H1 (cell line): ENCODE measurements around the gene FAM219A. TPM values are rescaled to one million over a fixed set of nuclear protein-coding genes. Genes with fewer than 3 reads are reported as not detected.

ENCODE experiments used
- CTCF ChIA-PET: fragments of 300-600 bp; sonication (Branson Sonifier 250); formaldehyde crosslinking; loops from one replicate; lab custom pipeline; 2021; ENCODE audit not compliant: partially characterized antibody; lab: Charles Lee
- POLR2A ChIA-PET: fragments of 300-600 bp; sonication (Branson Sonifier 250); formaldehyde crosslinking; loops from one replicate; lab custom pipeline; 2021; ENCODE audit warnings: inconsistent platforms; ENCODE audit not compliant: partially characterized antibody; lab: Charles Lee
- DNase-seq, 2 experiments: peaks; one replicate each; pipeline versions ENCODE4 v3.0.0 to v3.0.0-alpha.2; 2010 to 2022; ENCODE audit warnings: low spot score in 2 of 2, low read depth in 1 of 2, mixed read lengths in 1 of 2
- FAIRE-seq: peaks from 2 replicates; lab custom pipeline; 2011; peaks lifted over from hg19 to GRCh38; lab: Jason Lieb, UNC
- H2AFZ ChIP-seq: 2 replicates; pipeline ENCODE4 v1.8.1; 2012; ENCODE audit warnings: low read length, inconsistent platforms
- H2AK5ac ChIP-seq: 2 replicates; pipeline ENCODE4 v1.6.1; 2013; ENCODE audit warnings: low read depth, low read length
- H2BK120ac ChIP-seq: replicated peaks from 2 replicates; pipeline ENCODE3; 2013; ENCODE audit warnings: low read depth, low read length, inconsistent platforms
- H2BK12ac ChIP-seq: 2 replicates; pipeline ENCODE4 v1.6.1; 2013; ENCODE audit warnings: low read depth, low read length
- H2BK15ac ChIP-seq: 2 replicates; pipeline ENCODE4 v1.6.1; 2013; ENCODE audit warnings: low read length
- H2BK20ac ChIP-seq: 2 replicates; pipeline ENCODE4 v1.6.1; 2013; ENCODE audit warnings: low read length
- H2BK5ac ChIP-seq: 2 replicates; pipeline ENCODE4 v1.6.1; 2013; ENCODE audit warnings: low read depth, low read length
- H3K14ac ChIP-seq: 2 replicates; pipeline ENCODE4 v1.6.1; 2013; ENCODE audit warnings: inconsistent platforms; ENCODE audit not compliant: insufficient read length
- H3K18ac ChIP-seq: 2 replicates; pipeline ENCODE4 v1.6.1; 2013; ENCODE audit warnings: low read length; ENCODE audit errors: extremely low read depth
- H3K23ac ChIP-seq: 2 replicates; pipeline ENCODE4 v1.6.1; 2013; ENCODE audit warnings: inconsistent platforms; ENCODE audit not compliant: insufficient read length
- H3K23me2 ChIP-seq: 2 replicates; pipeline ENCODE4 v1.6.1; 2013; ENCODE audit warnings: low read depth, low read length
- H3K27ac ChIP-seq: 2 replicates; pipeline ENCODE4 v1.6.1; 2011; ENCODE audit warnings: low read depth, low read length, inconsistent platforms
- H3K27me3 ChIP-seq, 4 experiments: replicated peaks in 1 of 4; 1 replicate in 1 of 4; 2 replicates in 3 of 4; pipeline versions ENCODE4 v1.6.1 to v1.8.1; 2011 to 2013; ENCODE audit warnings: low read length in 3 of 4, mild to moderate bottlenecking in 3 of 4, inconsistent platforms in 2 of 4, mixed read lengths in 2 of 4, moderate library complexity in 1 of 4; ENCODE audit not compliant: control insufficient read depth in 3 of 4, insufficient read depth in 3 of 4; ENCODE audit errors: extremely low read depth in 1 of 4
- H3K36me3 ChIP-seq, 4 experiments: 2 replicates each; pipeline versions ENCODE4 v1.6.1 to v1.8.1; 2011 to 2013; ENCODE audit warnings: mild to moderate bottlenecking in 4 of 4, low read length in 3 of 4, moderate library complexity in 2 of 4, control low read depth in 1 of 4, inconsistent platforms in 1 of 4; ENCODE audit not compliant: insufficient read depth in 4 of 4, control insufficient read depth in 2 of 4
- H3K4ac ChIP-seq: replicated peaks from 2 replicates; pipeline ENCODE3; 2013; ENCODE audit warnings: low read length, low read depth, mixed read lengths, inconsistent platforms; ENCODE audit not compliant: insufficient read length
- H3K4me1 ChIP-seq, 4 experiments: replicated peaks in 1 of 4; 1 replicate in 1 of 4; 2 replicates in 3 of 4; pipeline versions ENCODE4 v1.6.1 to v1.8.1; 2011 to 2013; ENCODE audit warnings: low read length in 3 of 4, inconsistent platforms in 2 of 4, mixed read lengths in 1 of 4; ENCODE audit not compliant: insufficient read depth in 4 of 4, control insufficient read depth in 3 of 4
- H3K4me2 ChIP-seq, 2 experiments: 2 replicates each; pipeline versions ENCODE4 v1.6.1 to v1.8.1; 2011 to 2013; ENCODE audit warnings: low read depth in 2 of 2, low read length in 2 of 2, control low read depth in 1 of 2, inconsistent platforms in 1 of 2, mild to moderate bottlenecking in 1 of 2; ENCODE audit not compliant: insufficient read depth in 1 of 2
- H3K4me3 ChIP-seq, 4 experiments: fragments of 200-600, 300-600 bp in 1 of 4; sonication (generic), shearing (Covaris generic), sonication (Bioruptor Twin) in 1 of 4; 2 replicates each; pipeline versions ENCODE4 v1.5.1 to v1.8.1; 2011 to 2016; ENCODE audit warnings: low read length in 4 of 4, low read depth in 3 of 4, control low read depth in 2 of 4, inconsistent platforms in 2 of 4, mild to moderate bottlenecking in 2 of 4, mixed read lengths in 1 of 4, moderate library complexity in 1 of 4; ENCODE audit not compliant: insufficient read depth in 2 of 4; ENCODE audit errors: extremely low read depth in 1 of 4
- H3K56ac ChIP-seq: replicated peaks from 2 replicates; pipeline ENCODE3; 2013; ENCODE audit warnings: low read depth, mild to moderate bottlenecking, mixed read lengths, low read length, inconsistent platforms; ENCODE audit not compliant: insufficient read length
- H3K79me1 ChIP-seq: 2 replicates; pipeline ENCODE4 v1.6.1; 2013; ENCODE audit warnings: low read depth, low read length, control low read depth
- H3K79me2 ChIP-seq, 2 experiments: 2 replicates each; pipeline versions ENCODE4 v1.6.1 to v1.8.1; 2012 to 2013; ENCODE audit warnings: low read length in 2 of 2, mild to moderate bottlenecking in 2 of 2, inconsistent platforms in 1 of 2; ENCODE audit not compliant: insufficient read depth in 2 of 2, control insufficient read depth in 1 of 2
- H3K9ac ChIP-seq, 4 experiments: replicated peaks in 1 of 4; 1 replicate in 1 of 4; 2 replicates in 3 of 4; pipeline versions ENCODE4 v1.6.1 to v1.8.1; 2011 to 2013; ENCODE audit warnings: low read depth in 3 of 4, low read length in 3 of 4, control low read depth in 2 of 4, mild to moderate bottlenecking in 2 of 4, moderate library complexity in 2 of 4, inconsistent platforms in 1 of 4; ENCODE audit errors: extremely low read depth in 1 of 4
- H3K9me3 ChIP-seq, 2 experiments: 2 replicates each; pipeline versions ENCODE4 v1.6.1 to v1.8.1; 2012 to 2013; ENCODE audit warnings: mild to moderate bottlenecking in 2 of 2, moderate library complexity in 2 of 2, control low read depth in 1 of 2, inconsistent platforms in 1 of 2, low read depth in 1 of 2, low read length in 1 of 2, mixed read lengths in 1 of 2; ENCODE audit not compliant: insufficient read depth in 2 of 2
- H4K20me1 ChIP-seq, 2 experiments: replicated peaks in 1 of 2; 2 replicates each; pipeline versions ENCODE3 to v1.8.1; 2011 to 2013; ENCODE audit warnings: inconsistent platforms in 2 of 2, low read length in 2 of 2, mild to moderate bottlenecking in 1 of 2; ENCODE audit not compliant: insufficient read depth in 2 of 2, control insufficient read depth in 1 of 2
- H4K5ac ChIP-seq: 2 replicates; pipeline ENCODE4 v1.6.1; 2013; ENCODE audit warnings: low read length, low read depth, mixed read lengths, inconsistent platforms; ENCODE audit not compliant: insufficient read length
- H4K8ac ChIP-seq: 2 replicates; pipeline ENCODE4 v1.8.0; 2013; ENCODE audit warnings: mild to moderate bottlenecking, moderate library complexity, low read length, inconsistent platforms; ENCODE audit not compliant: insufficient read depth; ENCODE audit errors: extremely low read depth
- H4K91ac ChIP-seq: replicated peaks from 2 replicates; pipeline ENCODE3; 2013; ENCODE audit warnings: low read length, mixed read lengths, inconsistent platforms; ENCODE audit not compliant: insufficient read length
- ASH2L ChIP-seq: fragments of 200-600, 300-600 bp; sonication (generic); IDR thresholded peaks from one replicate; pipeline ENCODE4 v1.7.1; 2017; ENCODE audit warnings: low read length
- GTF2F1 ChIP-seq: IDR thresholded peaks from 2 replicates; pipeline ENCODE4 v1.6.1; 2012; ENCODE audit warnings: low read depth, low read length, improper control_type of control experiment, borderline replicate concordance
- HDAC6 ChIP-seq: IDR thresholded peaks from one replicate; pipeline ENCODE4 v1.7.1; 2012; ENCODE audit warnings: low read depth, mild to moderate bottlenecking, inconsistent platforms, low read length, moderate library complexity
- KDM5A ChIP-seq: fragments of 200-600 bp; IDR thresholded peaks from 2 replicates; pipeline ENCODE4 v1.7.1; 2012; ENCODE audit warnings: mild to moderate bottlenecking, low read length, inconsistent platforms, mixed read lengths
- MAX ChIP-seq: IDR thresholded peaks from 2 replicates; pipeline ENCODE4 v1.6.1; 2012; ENCODE audit warnings: inconsistent platforms
- SIRT6 ChIP-seq: IDR thresholded peaks from one replicate; pipeline ENCODE4 v1.7.1; 2012; ENCODE audit warnings: low read length, inconsistent platforms
- SP2 ChIP-seq: IDR thresholded peaks from 2 replicates; pipeline ENCODE4 v1.6.1; 2012; ENCODE audit warnings: mild to moderate bottlenecking, low read length, inconsistent platforms
- WGBS, 2 experiments: shearing (Covaris generic) in 1 of 2; methylation state at CpG; one replicate each; pipeline versions ENCODE4 v1.1.6 to v1.1.7; 2013 to 2015; ENCODE audit warnings: low lambda C conversion rate in 2 of 2, mixed read lengths in 2 of 2, inconsistent platforms in 1 of 2, low coverage in 1 of 2, missing lambda C conversion rate in 1 of 2; ENCODE audit not compliant: insufficient replicate concordance in 2 of 2, insufficient coverage in 1 of 2, insufficient read length in 1 of 2; ENCODE audit errors: extremely low coverage in 1 of 2, missing lambda C conversion rate in 1 of 2; 5-methylcytosine and 5-hydroxymethylcytosine counted together
- polyA plus RNA-seq, 7 experiments: library from polyadenylated mRNA; depleted of rRNA in 3 of 7; stranded (reverse) in 5 of 7; unstranded in 2 of 7; fragments of >200 nt in 5 of 7; fragments of 200-250 nt in 2 of 7; gene quantifications; 1 replicate in 5 of 7; 2 replicates in 1 of 7; 4 replicates in 1 of 7; pipeline versions ENCODE4 v1.2.1 to v1.2.3, GENCODE V29; 2011 to 2013; ENCODE audit warnings: missing spikeins in 2 of 7, mixed read lengths in 2 of 7
- total RNA-seq: library from RNA; stranded (reverse); fragmentation: NEBNext Ultra II Directional; extraction: Animal tissue kit (Norgen Biotek cat#: 25700); gene quantifications from 2 replicates; pipeline ENCODE4 v1.2.1, GENCODE V29; 2021

The FAM219A gene
- total and polyA plus RNA-seq, 2 of the 8 experiments (the other 6 are each of a cell fraction or from before 2014, with no cell fraction given): 7.7 to 10.4 TPM

DNA sequence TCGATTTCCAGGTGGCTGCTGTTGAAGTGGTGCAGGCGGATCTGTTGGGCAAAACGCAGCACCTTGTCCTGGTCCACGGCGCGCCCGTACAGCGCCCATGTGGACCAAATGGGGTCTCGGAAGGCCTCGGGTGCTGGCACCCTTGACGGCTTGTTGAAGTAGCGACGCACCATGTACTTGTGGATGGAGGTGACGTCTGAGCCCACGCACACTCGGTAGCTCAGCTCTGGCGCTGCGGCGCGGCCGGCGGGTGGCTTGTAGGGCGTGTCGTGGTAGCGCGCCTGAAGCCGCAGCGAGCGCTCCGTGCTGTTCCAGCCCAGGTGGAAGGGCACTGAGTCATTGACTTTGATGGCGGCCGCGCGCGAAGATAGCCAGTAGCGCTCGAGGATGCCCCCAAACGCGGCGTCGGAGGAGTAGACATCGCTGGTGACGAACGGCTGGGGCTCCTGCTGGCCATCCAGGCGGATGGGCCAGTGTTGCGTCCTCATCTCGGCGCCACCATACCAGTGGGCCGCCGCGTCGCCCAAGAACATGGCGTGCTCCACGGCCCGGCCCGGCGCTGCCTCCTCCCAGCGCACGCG is 86.4 kb downstream of the FAM219A start:
- POLR2A ChIA-PET: interaction anchor here (1.2 kb wide), 1 partner anchor 33 kb away, joined by 3 read pairs; no protein-coding TSS in a partner anchor
- Histone ChIP-seq H2BK120ac (no peak overlapping the region), H3K27ac (no peak overlapping the region), H2AFZ (no peak overlapping the region), H3K9me3 (peaks cover 0 to 6% of the 10 kb centered on the region in 2 experiments; a peak in 2 of 4 replicates), H4K5ac (no peak overlapping the region), H3K36me3 (peaks cover 0 to 9% (median 0%) of the 10 kb centered on the region in 4 experiments; a peak in 1 of 8 replicates), H3K79me2 (no peaks in the 10 kb centered on the region), H3K18ac (no peak overlapping the region), H3K79me1 (no peaks in the 10 kb centered on the region; the same call in 1 of the 2 replicates), H2BK12ac (no peak overlapping the region), H3K4ac (no peak overlapping the region), H3K27me3 (peaks cover 0 to 6% (median 3%) of the 10 kb centered on the region in 4 experiments; a peak in 3 of 7 replicates), H2AK5ac (no peak overlapping the region), H3K9ac (no peak overlapping the region), H3K4me3 (no peak overlapping the region), H3K23me2 (peaks cover 9% of the 10 kb centered on the region), H3K23ac (no peak overlapping the region), H4K91ac (no peak overlapping the region), H3K4me2 (no peak overlapping the region), H4K20me1 (peaks cover 0 to 4% of the 10 kb centered on the region in 2 experiments), H3K14ac (no peak overlapping the region), H3K4me1 (peaks cover 3 to 4% (median 3%) of the 10 kb centered on the region in 4 experiments; a peak in 6 of 7 replicates), H2BK20ac (no peak overlapping the region), H2BK5ac (0 out of 2 replicates have a peak overlapping the region, but pooled peaks have one; percentile 16), H3K56ac (no peak overlapping the region), H2BK15ac (no peak overlapping the region), H4K8ac (peak overlapping the region; percentile 80)
- DNase-seq (no peak), FAIRE-seq (no peak)
- TF ChIP-seq KDM5A (no peak), HDAC6 (no peak), GTF2F1 (no peak), MAX (no peak), SP2 (no peak), ASH2L (no peak), SIRT6 (no peak)
- CTCF ChIA-PET: interaction anchor here (0.7 to 19.4 kb wide), 5 partner anchors 9 to 118 kb away, joined by 3 to 350 read pairs (median 6); no protein-coding TSS in a partner anchor
- 91% methylated on average over 44 of the region's 60 CpGs; no CpG with 5 or more reads in 1 of the 2 experiments for WGBS, 2 experiments
